SK-N-SH treated with all-trans-retinoic acid at 6 μM for 48 hours (cell line): ENCODE data around the gene MEIS1.

ENCODE experiments used
- ATAC-seq: fragments of 200-7000 bp; cut with Tn5 transposase; 3 replicates; pipeline ENCODE4 v1.9.1; 2020; ENCODE audit warnings: mild to moderate bottlenecking, moderate library complexity
- ARNTL ChIP-seq: fragments of 450-650 bp; formaldehyde crosslinking; IDR thresholded peaks from 2 replicates; pipeline ENCODE4 v1.5.0; 2020; ENCODE audit warnings: low read depth, mild to moderate bottlenecking, moderate library complexity, borderline replicate concordance
- BACH2 ChIP-seq: fragments of 250-450 bp; sonication (Bioruptor Pico); IDR thresholded peaks from 2 replicates; pipeline ENCODE4 v1.9.0; 2021; ENCODE audit warnings: mild to moderate bottlenecking, borderline replicate concordance
- CREB5 ChIP-seq: fragments of 250-450 bp; sonication (Bioruptor Pico); IDR thresholded peaks from 2 replicates; pipeline ENCODE4 v1.5.1; 2020; ENCODE audit warnings: low read depth, mild to moderate bottlenecking, moderate library complexity
- CSDC2 ChIP-seq: fragments of 250-450 bp; sonication (Bioruptor Pico); IDR thresholded peaks from 2 replicates; pipeline ENCODE4 v1.5.0; 2020; ENCODE audit warnings: mild to moderate bottlenecking, moderate library complexity
- CSRNP3 ChIP-seq: fragments of 250-450 bp; sonication (Bioruptor Pico); IDR thresholded peaks from 2 replicates; pipeline ENCODE4 v1.5.1; 2021; ENCODE audit warnings: mild to moderate bottlenecking, moderate library complexity
- ESRRG ChIP-seq: fragments of 250-450 bp; sonication (Bioruptor Pico); IDR thresholded peaks from 2 replicates; pipeline ENCODE4 v1.6.1; 2021; ENCODE audit warnings: mild to moderate bottlenecking
- GLIS3 ChIP-seq: fragments of 250-450 bp; sonication (Bioruptor Pico); IDR thresholded peaks from 2 replicates; pipeline ENCODE4 v1.5.0; 2020; ENCODE audit warnings: mild to moderate bottlenecking, moderate library complexity
- ISL1 ChIP-seq: fragments of 250-450 bp; sonication (Bioruptor Pico); IDR thresholded peaks from 2 replicates; pipeline ENCODE4 v2.1.2; 2022; ENCODE audit warnings: mild to moderate bottlenecking, moderate library complexity
- OSR1 ChIP-seq: fragments of 250-450 bp; sonication (Bioruptor Pico); IDR thresholded peaks from 2 replicates; pipeline ENCODE4 v1.8.0; 2022; ENCODE audit warnings: moderate library complexity, mild to moderate bottlenecking, inconsistent platforms
- PATZ1 ChIP-seq: fragments of 250-450 bp; sonication (Bioruptor Pico); IDR thresholded peaks from 2 replicates; pipeline ENCODE4 v1.8.0; 2020; ENCODE audit warnings: mild to moderate bottlenecking, moderate library complexity, borderline replicate concordance
- POU6F1 ChIP-seq: fragments of 250-450 bp; sonication (Bioruptor Pico); IDR thresholded peaks from 2 replicates; pipeline ENCODE4 v1.8.0; 2021; ENCODE audit warnings: low read depth, mild to moderate bottlenecking, moderate library complexity, borderline replicate concordance
- PPARA ChIP-seq: fragments of 250-450 bp; sonication (Bioruptor Pico); IDR thresholded peaks from 2 replicates; pipeline ENCODE4 v1.5.0; 2020; ENCODE audit warnings: mild to moderate bottlenecking, borderline replicate concordance
- RARB ChIP-seq: fragments of 250-450 bp; sonication (Bioruptor Pico); IDR thresholded peaks from 2 replicates; pipeline ENCODE4 v1.8.0; 2021; ENCODE audit warnings: mild to moderate bottlenecking, moderate library complexity
- SNAI2 ChIP-seq: fragments of 250-450 bp; sonication (Bioruptor Pico); IDR thresholded peaks from 2 replicates; pipeline ENCODE4 v1.5.0; 2020; ENCODE audit warnings: mild to moderate bottlenecking, moderate library complexity
- TCF4 ChIP-seq: fragments of 250-450 bp; sonication (Bioruptor Pico); IDR thresholded peaks from 2 replicates; pipeline ENCODE4 v1.8.0; 2021; ENCODE audit warnings: mild to moderate bottlenecking, moderate library complexity, borderline replicate concordance
- TOX ChIP-seq: fragments of 250-450 bp; sonication (Bioruptor Pico); IDR thresholded peaks from 2 replicates; pipeline ENCODE4 v1.8.0; 2021; ENCODE audit warnings: mild to moderate bottlenecking, moderate library complexity, borderline replicate concordance
- ZC3H10 ChIP-seq: fragments of 250-450 bp; sonication (Bioruptor Pico); IDR thresholded peaks from 2 replicates; pipeline ENCODE4 v1.5.1; 2021; ENCODE audit warnings: mild to moderate bottlenecking, moderate library complexity
- ZFP3 ChIP-seq: fragments of 250-450 bp; sonication (Bioruptor Pico); IDR thresholded peaks from 2 replicates; pipeline ENCODE4 v1.5.0; 2020; ENCODE audit warnings: mild to moderate bottlenecking, moderate library complexity
- ZFP30 ChIP-seq: fragments of 450-650 bp; formaldehyde crosslinking; IDR thresholded peaks from 2 replicates; pipeline ENCODE4 v1.5.0; 2022; ENCODE audit warnings: mild to moderate bottlenecking, moderate library complexity
- ZNF565 ChIP-seq: fragments of 450-650 bp; formaldehyde crosslinking; conservative IDR thresholded peaks from 2 replicates; pipeline ENCODE4 v1.5.0; 2020; ENCODE audit warnings: low read depth, mild to moderate bottlenecking, moderate library complexity
- ZNF70 ChIP-seq: fragments of 450-650 bp; formaldehyde crosslinking; IDR thresholded peaks from 2 replicates; pipeline ENCODE4 v1.5.0; 2020; ENCODE audit warnings: mild to moderate bottlenecking, moderate library complexity

MEIS1 gene

GRCh38 chr2:66539452-66539851, 104.5 kb downstream of the MEIS1 start:
- ATAC-seq = no peak; the same call in 2 of the 3 replicates
- TF ChIP-seq SNAI2 (CRISPR knock-in tag) = no peak
- TF ChIP-seq GLIS3 = no peak
- no peak for TF ChIP-seq ESRRG (CRISPR knock-in tag)
- no peak for TF ChIP-seq RARB
- no peak for TF ChIP-seq ARNTL (CRISPR knock-in tag)
- TF ChIP-seq POU6F1 (CRISPR knock-in tag) = no peak
- TF ChIP-seq ZNF565 (CRISPR knock-in tag) = no peak
- TF ChIP-seq ISL1 (CRISPR knock-in tag) = no peak

- TF ChIP-seq RARB = no peak
- TF ChIP-seq TCF4 = no peak
- no peak for TF ChIP-seq PPARA
- TF ChIP-seq PATZ1 (CRISPR knock-in tag) = no peak
- TF ChIP-seq GLIS3 = no peak
- TF ChIP-seq ZNF70 = no peak
- no peak for TF ChIP-seq SNAI2 (CRISPR knock-in tag)
- no peak for TF ChIP-seq ZFP3
- TF ChIP-seq TOX (CRISPR knock-in tag) = no peak
- no peak for TF ChIP-seq OSR1 (CRISPR knock-in tag)
- TF ChIP-seq CSDC2 = no peak
- TF ChIP-seq CREB5 (CRISPR knock-in tag) = no peak
- TF ChIP-seq CSRNP3 (CRISPR knock-in tag) = no peak
- no peak for TF ChIP-seq ZNF565 (CRISPR knock-in tag)
- no peak for TF ChIP-seq ZC3H10 (CRISPR knock-in tag)
- no peak for TF ChIP-seq POU6F1 (CRISPR knock-in tag)
- TF ChIP-seq BACH2 (CRISPR knock-in tag) = no peak
- no peak for TF ChIP-seq ISL1 (CRISPR knock-in tag)
- ATAC-seq = no peak
Observed at GRCh38 chr2:66541646-66542045, 106.7 kb downstream of the MEIS1 start.

GRCh38 chr2:66543257-66543767, 108.4 kb downstream of the MEIS1 start:
- TF ChIP-seq PPARA (no peak), CSDC2 (no peak), ISL1 (CRISPR knock-in tag) (no peak), ZNF70 (no peak), ZC3H10 (CRISPR knock-in tag) (no peak), BACH2 (CRISPR knock-in tag) (no peak), ZFP30 (CRISPR knock-in tag) (no peak), CSRNP3 (CRISPR knock-in tag) (no peak), RARB (no peak), TCF4 (no peak)
- no peak for ATAC-seq
